ENCODE data around the gene GJA1. TPM values are rescaled to one million over a fixed set of nuclear protein-coding genes. Genes with fewer than 3 reads are reported as not detected.

GJA1 gene
- total RNA-seq, 8 experiments from 2014 or later, result 1.2 to 343 (median 30.0) TPM

Other genes starting within 250 kb of the GJA1 start
- gene TBC1D32, start 101.2 kb upstream of the GJA1 start, total RNA-seq, result 10 to 100 TPM; 10.1 to 21.6 (median 14.7) TPM